Activated naive CD4-positive, alpha-beta T cell treated with anti-CD3 and anti-CD28 coated beads, Interleukin-2, amount 10 ng/mL, durations not matched to agents 7 days and 5 days (primary cell): Measurements from ENCODE around the gene MET.

Experiments
- CTCF ChIA-PET: fragments of 350-600 bp; sonication (Branson Sonifier 250); formaldehyde crosslinking; loops from one replicate; lab custom pipeline; 2021; ENCODE audit warnings: antibody characterized with exemption; lab: Charles Lee
- DNase-seq: peaks from one replicate; pipeline ENCODE4 v3.0.0-alpha.2; 2020
- H3K27ac Mint-ChIP-seq: one replicate; pipeline ENCODE4 v1.8.0; 2021; ENCODE audit warnings: mild to moderate bottlenecking, moderate library complexity, mixed read lengths
- H3K27me3 Mint-ChIP-seq: one replicate; pipeline ENCODE4 v1.8.0; 2021; ENCODE audit warnings: mild to moderate bottlenecking, mixed read lengths
- H3K36me3 Mint-ChIP-seq: one replicate; pipeline ENCODE4 v1.8.0; 2021; ENCODE audit warnings: mixed read lengths
- H3K4me1 Mint-ChIP-seq: one replicate; pipeline ENCODE4 v1.8.0; 2021; ENCODE audit warnings: mixed read lengths
- H3K4me3 Mint-ChIP-seq: one replicate; pipeline ENCODE4 v1.8.0; 2021; ENCODE audit warnings: mild to moderate bottlenecking, moderate library complexity, mixed read lengths
- H3K9me3 Mint-ChIP-seq: one replicate; pipeline ENCODE4 v1.8.0; 2021; ENCODE audit warnings: mixed read lengths

The MET gene

DNA sequence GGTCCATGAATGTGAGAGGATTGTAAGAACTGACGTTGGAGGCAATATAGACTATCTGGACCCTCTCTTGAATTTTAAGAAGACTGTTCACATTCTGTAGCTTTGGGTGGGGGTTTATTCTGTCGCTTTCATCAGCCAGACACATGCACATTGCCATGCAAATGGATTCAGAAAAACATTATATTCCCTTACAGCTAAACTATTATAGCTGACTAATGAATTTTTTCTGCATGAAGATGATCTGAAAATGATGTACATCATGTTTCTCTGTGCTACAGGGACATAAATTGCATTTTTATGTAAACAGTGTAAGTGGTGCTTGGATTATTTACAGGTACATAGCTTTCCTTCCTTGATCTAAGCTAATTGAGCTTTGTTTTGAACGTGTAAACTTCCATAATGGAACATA is 1.5 kb downstream of the MET start:
- H3K9me3 Mint-ChIP-seq: no peaks in the 10 kb centered on the region
- H3K4me3 Mint-ChIP-seq: no peak overlapping the region
- DNase-seq: no peak
- H3K27me3 Mint-ChIP-seq: peaks cover 59% of the 10 kb centered on the region
- no peak overlapping the region for H3K27ac Mint-ChIP-seq
- CTCF ChIA-PET: interaction anchor here (1.2 kb wide), 1 partner anchor 500 kb away, joined by 3 read pairs; no protein-coding TSS in a partner anchor
- H3K36me3 Mint-ChIP-seq: no peaks in the 10 kb centered on the region
- peaks cover 8% of the 10 kb centered on the region for H3K4me1 Mint-ChIP-seq

DNA sequence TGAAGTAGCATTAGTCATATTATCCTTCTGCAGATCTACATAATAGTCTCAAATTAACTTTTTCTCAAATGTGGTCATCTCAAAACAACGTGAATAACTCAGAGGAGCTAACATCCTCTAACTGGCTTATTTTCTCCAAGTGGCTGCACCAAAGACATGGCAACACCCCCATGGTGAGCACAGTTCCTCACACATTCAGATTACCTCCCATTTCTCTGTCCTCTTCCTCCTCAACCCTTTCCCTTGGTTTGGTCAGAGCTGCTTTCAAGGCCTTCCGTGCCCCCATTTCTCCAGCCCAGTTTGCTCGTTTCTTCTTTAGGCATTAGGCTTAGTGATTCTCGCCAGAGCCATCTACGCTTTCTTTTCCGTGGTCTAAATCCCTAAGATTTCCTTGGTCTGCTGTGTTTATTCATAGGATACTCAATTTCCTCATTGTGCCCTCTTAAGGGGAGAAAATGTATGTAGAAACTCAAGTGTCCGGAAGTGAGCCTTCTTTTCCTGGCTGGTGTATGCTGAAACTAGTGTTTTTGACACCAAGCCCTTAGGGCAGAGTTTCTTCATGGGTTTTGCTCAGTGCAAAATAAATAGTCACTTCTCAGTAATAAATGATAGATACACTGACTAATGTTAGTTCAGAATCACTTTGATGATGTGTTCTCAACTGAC is 2.6 kb downstream of the MET start:
- Mint-ChIP-seq H3K36me3 (no peaks in the 10 kb centered on the region), H3K4me3 (no peak overlapping the region), H3K4me1 (peaks cover 11% of the 10 kb centered on the region), H3K27ac (no peak overlapping the region), H3K9me3 (no peaks in the 10 kb centered on the region), H3K27me3 (peaks cover 51% of the 10 kb centered on the region)
- no peak for DNase-seq
- CTCF ChIA-PET: interaction anchor here (1.2 kb wide), 1 partner anchor 501 kb away, joined by 3 read pairs; no protein-coding TSS in a partner anchor

DNA sequence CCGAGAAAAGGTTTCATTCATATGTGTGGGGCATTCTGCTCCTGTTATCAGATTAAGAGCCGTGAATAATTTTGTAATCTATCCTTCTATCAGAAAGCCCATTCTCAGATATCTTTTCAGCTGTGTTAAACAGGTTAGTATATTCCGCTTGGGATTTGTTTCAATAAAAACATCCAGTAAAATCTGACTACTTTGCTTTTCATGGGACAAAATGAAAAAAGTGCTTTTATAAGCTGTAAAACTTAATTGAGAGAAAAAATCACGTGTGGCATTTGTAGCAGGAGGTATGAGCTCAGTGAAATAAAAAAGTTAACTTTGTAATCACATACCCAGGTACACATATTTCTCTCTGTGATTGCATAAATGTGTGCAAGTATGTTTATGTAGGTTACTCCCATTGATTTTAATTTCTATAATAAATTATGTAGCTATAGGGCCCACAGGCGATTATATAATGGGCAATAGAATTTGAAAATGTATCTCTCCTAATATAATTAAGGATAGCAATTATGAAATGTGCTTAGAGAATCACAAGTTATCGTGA is 3.9 kb downstream of the MET start:
- no peak overlapping the region for H3K4me3 Mint-ChIP-seq
- no peak for DNase-seq
- CTCF ChIA-PET: no interaction called here
- no peaks in the 10 kb centered on the region for H3K36me3 Mint-ChIP-seq
- no peaks in the 10 kb centered on the region for H3K9me3 Mint-ChIP-seq
- peaks cover 46% of the 10 kb centered on the region for H3K27me3 Mint-ChIP-seq
- no peak overlapping the region for H3K27ac Mint-ChIP-seq
- peaks cover 14% of the 10 kb centered on the region for H3K4me1 Mint-ChIP-seq

GRCh38 chr7:116678780-116679179 is 6.8 kb downstream of the MET start:
- Mint-ChIP-seq H3K9me3 (no peaks in the 10 kb centered on the region), H3K4me3 (no peak overlapping the region), H3K4me1 (peaks cover 6% of the 10 kb centered on the region), H3K36me3 (no peaks in the 10 kb centered on the region), H3K27ac (no peak overlapping the region), H3K27me3 (peaks cover 29% of the 10 kb centered on the region)
- CTCF ChIA-PET: no interaction called here
- DNase-seq: no peak

DNA sequence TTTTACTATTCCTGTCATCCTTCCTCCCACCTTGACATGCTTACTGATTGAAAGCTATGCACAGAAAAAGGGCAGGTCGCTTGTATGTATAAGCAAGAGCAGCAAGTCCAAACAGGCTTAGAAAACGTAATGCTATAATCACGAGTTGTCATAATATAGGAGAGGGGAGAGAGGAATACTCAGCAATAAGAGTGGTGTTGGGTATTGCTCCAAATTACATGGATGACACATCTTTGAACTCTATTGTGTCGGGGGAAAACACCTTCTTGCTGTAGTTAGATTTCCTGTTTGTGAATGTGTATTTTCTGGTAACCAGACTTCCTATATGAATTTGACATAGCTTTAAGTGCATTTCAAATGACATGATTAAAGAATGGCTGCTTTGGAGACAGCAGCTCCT is 7.5 kb downstream of the MET start:
- CTCF ChIA-PET: no interaction called here
- Mint-ChIP-seq H3K9me3 (no peaks in the 10 kb centered on the region), H3K27me3 (peaks cover 30% of the 10 kb centered on the region), H3K4me1 (peaks cover 6% of the 10 kb centered on the region), H3K27ac (no peak overlapping the region), H3K36me3 (no peaks in the 10 kb centered on the region), H3K4me3 (no peak overlapping the region)
- DNase-seq: no peak

GRCh38 chr7:116683786-116684185 is 11.8 kb downstream of the MET start:
- H3K4me3 Mint-ChIP-seq: no peak overlapping the region
- peaks cover 6% of the 10 kb centered on the region for H3K4me1 Mint-ChIP-seq
- no peak for DNase-seq

GRCh38 chr7:116686033-116686432 is 14.0 kb downstream of the MET start:
- no peak for DNase-seq
- Mint-ChIP-seq H3K27ac (no peak overlapping the region), H3K27me3 (peaks cover 26% of the 10 kb centered on the region), H3K4me3 (no peak overlapping the region), H3K36me3 (no peaks in the 10 kb centered on the region), H3K4me1 (no peaks in the 10 kb centered on the region), H3K9me3 (no peaks in the 10 kb centered on the region)
- CTCF ChIA-PET: no interaction called here

More at GRCh38 chr7:116683786-116684185, 11.8 kb downstream of the MET start:
- no peak overlapping the region for H3K27ac Mint-ChIP-seq
- H3K27me3 Mint-ChIP-seq: peaks cover 25% of the 10 kb centered on the region
- CTCF ChIA-PET: no interaction called here
- H3K36me3 Mint-ChIP-seq: no peaks in the 10 kb centered on the region
- H3K9me3 Mint-ChIP-seq: no peaks in the 10 kb centered on the region

GRCh38 chr7:116686812-116687419 is 14.9 kb downstream of the MET start:
- Mint-ChIP-seq H3K36me3 (no peaks in the 10 kb centered on the region), H3K4me3 (no peak overlapping the region), H3K27ac (no peak overlapping the region), H3K4me1 (no peaks in the 10 kb centered on the region), H3K9me3 (no peaks in the 10 kb centered on the region), H3K27me3 (peaks cover 30% of the 10 kb centered on the region)
- no peak for DNase-seq
- CTCF ChIA-PET: no interaction called here

- H3K27ac Mint-ChIP-seq: no peak overlapping the region
- H3K9me3 Mint-ChIP-seq: no peaks in the 10 kb centered on the region
- CTCF ChIA-PET: no interaction called here
- no peaks in the 10 kb centered on the region for H3K4me1 Mint-ChIP-seq
- no peak for DNase-seq
- H3K36me3 Mint-ChIP-seq: no peaks in the 10 kb centered on the region
- H3K27me3 Mint-ChIP-seq: peaks cover 27% of the 10 kb centered on the region
- H3K4me3 Mint-ChIP-seq: no peak overlapping the region
Observed at GRCh38 chr7:116687801-116688201, 15.8 kb downstream of the MET start.

- DNase-seq: no peak
- H3K9me3 Mint-ChIP-seq: no peaks in the 10 kb centered on the region
- H3K36me3 Mint-ChIP-seq: no peaks in the 10 kb centered on the region
- peaks cover 16% of the 10 kb centered on the region for H3K27me3 Mint-ChIP-seq
- H3K4me3 Mint-ChIP-seq: no peak overlapping the region
- H3K4me1 Mint-ChIP-seq: no peaks in the 10 kb centered on the region
- CTCF ChIA-PET: no interaction called here
- no peak overlapping the region for H3K27ac Mint-ChIP-seq
Observed at GRCh38 chr7:116689790-116690259, 17.8 kb downstream of the MET start.

DNA sequence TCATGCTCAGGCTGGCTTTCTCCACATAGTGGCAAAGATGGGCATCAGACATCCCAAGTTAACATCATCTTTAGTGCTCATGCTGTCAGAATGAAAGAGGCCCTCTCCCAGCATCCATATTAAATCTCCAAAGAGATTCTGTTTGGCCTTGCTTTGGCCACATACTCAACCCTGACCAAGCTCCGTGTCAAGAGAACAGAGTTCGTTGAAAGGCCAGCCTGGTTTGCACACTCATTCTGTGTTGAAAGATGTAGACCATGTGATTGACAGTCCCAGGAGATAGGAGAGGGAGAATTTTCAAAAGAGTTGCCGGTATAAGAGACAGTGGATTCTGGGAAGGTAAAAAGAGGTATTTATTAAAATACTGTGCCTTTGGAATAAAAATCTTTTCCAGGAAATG is 19.7 kb downstream of the MET start:
- Mint-ChIP-seq H3K27ac (no peak overlapping the region), H3K4me3 (no peak overlapping the region), H3K36me3 (no peaks in the 10 kb centered on the region), H3K9me3 (no peaks in the 10 kb centered on the region), H3K4me1 (no peaks in the 10 kb centered on the region), H3K27me3 (peaks cover 8% of the 10 kb centered on the region)
- DNase-seq: no peak
- CTCF ChIA-PET: no interaction called here

DNA sequence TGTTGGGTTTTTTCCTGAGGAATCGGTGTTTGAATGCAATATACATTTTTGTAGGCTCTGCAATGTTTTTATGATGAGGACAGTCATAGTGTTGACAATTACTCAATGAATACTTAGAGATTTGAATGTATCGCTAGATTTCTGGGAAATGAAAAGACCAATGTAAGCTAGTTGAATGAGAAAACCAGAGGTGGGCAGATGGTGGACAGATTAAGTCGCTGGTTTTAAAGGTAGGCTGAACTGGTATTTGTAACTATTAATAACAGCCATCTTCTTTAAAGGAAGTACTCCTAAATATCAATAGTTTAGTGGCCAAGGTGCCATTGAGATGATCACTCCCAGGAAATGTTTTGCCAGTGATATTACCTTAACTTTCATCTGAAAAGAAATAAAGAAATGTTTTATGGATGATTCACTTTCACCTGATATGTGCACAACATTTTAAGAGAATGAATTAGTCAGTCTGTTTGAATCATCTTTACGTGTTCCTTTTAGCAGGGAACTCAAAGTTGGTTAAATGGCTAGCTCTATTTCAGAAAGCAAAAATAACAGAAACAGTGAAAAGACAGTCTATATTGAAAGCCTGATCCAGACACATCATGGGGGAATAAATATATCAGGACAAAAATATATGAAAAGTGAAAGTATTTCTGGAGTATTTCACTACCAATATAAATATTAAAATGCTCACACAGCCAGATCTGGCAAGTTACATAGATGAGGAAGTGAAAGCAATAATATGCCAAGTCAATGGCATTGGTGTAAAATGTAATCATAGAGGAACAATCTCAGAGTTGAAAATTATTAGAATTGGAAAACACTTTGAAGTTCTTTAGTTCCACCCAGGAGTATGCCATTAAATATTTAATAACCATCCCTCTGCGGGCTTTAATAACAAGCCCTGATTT is 20.7 kb downstream of the MET start:
- no peaks in the 10 kb centered on the region for H3K4me1 Mint-ChIP-seq
- no peak for DNase-seq
- H3K9me3 Mint-ChIP-seq: no peaks in the 10 kb centered on the region
- H3K4me3 Mint-ChIP-seq: no peak overlapping the region
- CTCF ChIA-PET: no interaction called here
- no peak overlapping the region for H3K27ac Mint-ChIP-seq
- H3K27me3 Mint-ChIP-seq: peaks cover 8% of the 10 kb centered on the region
- H3K36me3 Mint-ChIP-seq: no peaks in the 10 kb centered on the region

DNA sequence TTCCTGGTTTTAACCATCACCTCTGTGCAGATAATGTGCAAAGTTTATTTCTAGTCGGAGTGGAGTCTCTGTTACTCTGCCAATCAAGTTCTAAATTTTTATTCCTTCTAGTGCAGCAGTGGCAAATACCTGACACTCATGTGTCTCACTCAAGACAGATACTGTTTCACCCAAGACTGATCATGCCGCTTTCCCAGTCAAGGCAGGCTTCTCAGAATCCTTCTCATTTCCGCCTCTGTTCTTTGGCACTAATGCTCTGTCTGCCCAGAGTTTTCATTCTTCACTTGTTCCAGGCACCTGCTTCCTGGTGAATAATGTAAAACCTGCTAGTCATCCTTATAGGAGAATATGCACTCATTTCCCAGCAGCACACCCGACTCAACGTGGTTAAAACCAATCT is 24.7 kb downstream of the MET start:
- Mint-ChIP-seq H3K4me1 (no peaks in the 10 kb centered on the region), H3K27me3 (no peaks in the 10 kb centered on the region), H3K9me3 (no peaks in the 10 kb centered on the region), H3K27ac (no peak overlapping the region), H3K4me3 (no peak overlapping the region), H3K36me3 (no peaks in the 10 kb centered on the region)
- no peak for DNase-seq
- CTCF ChIA-PET: no interaction called here

GRCh38 chr7:116697152-116697551 is 25.2 kb downstream of the MET start:
- H3K4me3 Mint-ChIP-seq: no peak overlapping the region
- no peaks in the 10 kb centered on the region for H3K36me3 Mint-ChIP-seq
- H3K27me3 Mint-ChIP-seq: no peaks in the 10 kb centered on the region

More at GRCh38 chr7:116697152-116697551, 25.2 kb downstream of the MET start:
- no peak overlapping the region for H3K27ac Mint-ChIP-seq
- H3K9me3 Mint-ChIP-seq: no peaks in the 10 kb centered on the region
- CTCF ChIA-PET: no interaction called here
- DNase-seq: no peak
- no peaks in the 10 kb centered on the region for H3K4me1 Mint-ChIP-seq
